GM19328 (cell line): ENCODE measurements around the gene IL20RB.
A peak's percentile ranks its signal among the peaks of the same experiment; 100 is the strongest.
"Not testable (repeated sequence)": the region's sequence is repeated elsewhere in the genome, so short reads cannot be mapped to it uniquely, and the experiment has no call there.

Experiments
- ATAC-seq: cut with Tn5 transposase; IDR thresholded peaks from one replicate; pipeline ENCODE4 v1.9.1; 2021; ENCODE audit warnings: mild to moderate bottlenecking, moderate library complexity; ENCODE audit not compliant: unreplicated experiment

IL20RB gene

GRCh38 chr3:136984837-136985236 lies 27.1 kb downstream of the IL20RB start:
- no peak for ATAC-seq

GRCh38 chr3:136987398-136987980 lies 29.7 kb downstream of the IL20RB start:
- not testable (repeated sequence) for ATAC-seq

- ATAC-seq, result no peak
Measured at GRCh38 chr3:136988651-136989050, 30.9 kb downstream of the IL20RB start.

DNA sequence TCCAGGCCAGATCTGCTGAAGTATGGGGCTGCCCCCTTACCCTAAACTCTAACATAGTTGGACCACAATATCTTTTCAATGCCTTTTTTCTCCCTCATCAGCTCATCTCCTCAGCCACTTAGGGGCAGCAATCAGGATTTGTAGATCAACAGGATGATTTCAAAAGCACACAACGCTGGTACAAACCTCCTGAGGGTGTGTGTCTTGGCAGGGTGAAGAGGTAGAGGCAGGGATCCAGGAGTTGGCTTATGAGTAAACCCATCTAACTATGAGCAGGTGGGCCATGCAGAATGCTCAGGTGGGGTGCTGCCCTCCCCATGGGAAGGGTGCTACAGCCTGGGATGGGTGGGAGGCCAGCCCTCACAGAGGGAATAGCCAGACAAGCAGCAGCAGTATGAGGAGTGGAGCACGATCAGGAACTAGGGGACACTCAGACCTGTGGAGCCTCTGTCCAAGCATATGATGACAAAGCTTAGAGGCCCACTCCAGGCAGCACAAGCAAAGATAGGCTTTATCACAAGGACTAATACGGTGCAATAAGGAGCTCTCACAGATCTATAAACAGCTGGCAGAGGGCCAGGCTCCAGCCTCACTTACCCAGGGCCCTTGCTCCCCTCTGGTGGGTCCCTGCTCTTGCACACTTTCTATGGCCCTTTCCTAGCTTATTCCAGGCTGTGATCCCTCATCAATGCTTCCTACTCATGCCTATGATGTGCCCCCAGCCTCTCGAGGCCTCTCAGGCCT lies 32.2 kb downstream of the IL20RB start:
- ATAC-seq, result no peak

DNA sequence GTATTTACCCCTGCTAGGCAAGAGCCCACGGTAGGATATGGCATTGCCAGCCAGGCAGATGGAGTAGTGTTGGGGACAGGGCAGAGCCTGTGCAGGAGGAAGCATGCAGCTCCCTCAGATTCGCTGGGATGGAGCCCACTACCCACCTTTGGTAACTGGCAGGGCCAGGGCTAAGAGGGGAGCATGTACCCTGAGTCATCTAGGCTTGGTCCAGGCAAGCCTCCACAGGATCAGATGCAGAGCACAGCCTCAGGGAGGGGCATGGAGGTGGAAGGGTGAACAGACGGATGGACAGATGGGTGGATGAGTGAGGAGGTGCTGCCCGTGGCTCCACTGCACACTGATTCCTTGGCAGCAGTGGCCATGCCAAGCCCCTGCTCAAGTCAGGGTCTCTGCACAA lies 33.0 kb downstream of the IL20RB start:
- ATAC-seq, result no peak

GRCh38 chr3:136992115-136992514 lies 34.3 kb downstream of the IL20RB start:
- no peak for ATAC-seq

GRCh38 chr3:136994772-136995516 lies 37.2 kb downstream of the IL20RB start:
- no peak for ATAC-seq

DNA sequence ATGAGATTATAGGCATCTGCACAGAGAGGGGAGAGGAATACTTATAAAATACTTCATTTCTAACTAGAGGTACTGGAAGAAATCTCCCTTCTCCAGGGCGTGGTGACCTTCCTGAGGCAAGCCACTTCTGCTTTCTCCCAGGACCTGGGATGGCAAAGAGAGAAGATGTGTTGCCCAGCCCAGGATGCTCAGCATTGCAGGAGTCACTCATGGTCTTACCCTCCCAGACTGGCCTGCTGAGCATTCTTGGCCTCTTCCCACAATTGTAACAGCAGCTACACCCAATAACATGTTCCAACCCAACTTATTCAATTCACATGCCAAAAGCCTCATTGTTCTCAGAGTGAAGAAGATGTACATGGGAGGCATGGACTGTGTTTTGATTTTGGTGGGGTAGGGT lies 37.9 kb downstream of the IL20RB start:
- no peak for ATAC-seq

- ATAC-seq, result no peak
Measured at GRCh38 chr3:137000039-137000438, 42.3 kb downstream of the IL20RB start.

- ATAC-seq, result not testable (repeated sequence)
Measured at GRCh38 chr3:137007376-137007775, 49.6 kb downstream of the IL20RB start.

DNA sequence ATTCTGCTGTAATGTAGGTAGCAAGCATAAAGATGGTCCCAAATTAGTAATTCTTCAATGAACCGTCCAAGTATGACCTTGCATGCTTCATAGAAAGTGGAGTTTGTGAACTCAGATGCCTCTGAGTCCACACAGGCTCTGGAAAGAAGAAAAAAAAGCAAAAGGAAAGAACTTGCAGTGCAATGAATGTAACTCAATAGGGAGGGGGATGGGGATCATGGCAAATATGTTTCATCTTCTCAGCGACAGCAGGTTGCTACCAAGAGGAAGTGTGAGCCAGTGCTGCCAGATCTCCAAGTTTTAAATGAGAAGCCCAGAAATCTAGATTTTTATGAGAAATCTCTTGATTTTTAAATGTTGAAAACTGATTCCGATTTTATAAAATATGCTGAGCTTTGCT lies 50.3 kb downstream of the IL20RB start:
- ATAC-seq, result no peak

DNA sequence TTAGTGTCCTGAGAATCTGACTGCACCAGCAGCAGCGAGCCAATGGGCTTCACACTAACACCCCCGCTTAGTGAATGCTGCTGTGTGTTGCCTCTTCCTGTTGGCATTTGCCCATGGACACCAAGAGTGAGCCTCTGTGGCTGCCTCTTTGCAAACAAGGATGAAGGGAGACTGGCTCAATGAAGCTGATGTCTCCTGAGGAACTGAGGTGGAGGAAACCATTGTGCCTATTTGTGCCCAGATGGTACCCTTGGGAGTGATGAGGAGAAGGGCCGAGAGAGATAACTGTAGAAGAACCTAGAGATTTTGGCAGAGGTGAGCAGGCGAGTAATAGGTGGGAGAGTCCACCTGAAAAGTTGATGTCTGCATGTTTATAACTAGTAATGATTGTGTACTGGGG lies 51.2 kb downstream of the IL20RB start:
- no peak for ATAC-seq

DNA sequence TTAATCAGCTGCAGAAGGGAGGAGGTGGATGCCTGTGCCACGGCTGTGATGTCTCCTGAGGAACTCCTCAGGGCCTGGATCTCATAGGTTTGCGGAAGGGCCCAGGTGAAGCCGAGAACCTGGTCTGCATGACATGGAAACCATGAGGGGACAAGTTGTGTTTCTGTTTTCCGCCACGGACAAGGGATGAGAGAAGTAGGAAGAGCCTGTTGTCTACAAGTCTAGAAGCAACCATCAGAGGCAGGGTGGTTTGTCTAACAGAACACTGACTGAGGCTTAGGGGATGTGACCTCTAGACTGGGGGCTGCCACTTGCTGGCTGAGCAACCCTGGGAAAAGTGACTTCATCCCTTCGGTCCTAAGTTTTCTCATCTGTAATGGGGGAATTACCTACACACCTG lies 52.4 kb downstream of the IL20RB start:
- ATAC-seq, result no peak

GRCh38 chr3:137011153-137011552 lies 53.4 kb downstream of the IL20RB start:
- ATAC-seq, result no peak

DNA sequence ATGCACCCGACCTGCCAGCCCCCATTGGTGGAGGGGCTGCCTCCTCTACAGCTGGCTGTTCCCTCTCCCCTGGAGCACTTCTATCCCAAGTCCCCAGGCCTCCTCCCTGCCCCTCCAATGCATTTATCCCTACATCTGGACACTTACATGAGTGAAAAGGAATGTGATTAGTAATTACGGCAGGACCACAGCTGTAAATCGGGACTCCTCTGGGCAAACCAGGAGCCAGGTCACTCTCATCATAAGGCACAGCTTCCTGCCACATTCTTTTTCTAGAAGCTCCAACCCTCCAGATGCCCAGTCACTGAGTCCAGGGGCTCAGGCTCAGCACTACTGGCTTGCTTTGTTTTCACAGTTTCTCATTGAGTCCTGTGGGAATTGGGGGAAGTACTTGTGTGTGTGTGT lies 54.3 kb downstream of the IL20RB start:
- no peak for ATAC-seq

GRCh38 chr3:137013951-137014688 lies 56.3 kb downstream of the IL20RB start:
- ATAC-seq, result peak; percentile 61

GRCh38 chr3:137017316-137017715 lies 59.5 kb downstream of the IL20RB start:
- ATAC-seq, result not testable (repeated sequence)

GRCh38 chr3:137020315-137020714 lies 62.5 kb downstream of the IL20RB start:
- ATAC-seq, result no peak

DNA sequence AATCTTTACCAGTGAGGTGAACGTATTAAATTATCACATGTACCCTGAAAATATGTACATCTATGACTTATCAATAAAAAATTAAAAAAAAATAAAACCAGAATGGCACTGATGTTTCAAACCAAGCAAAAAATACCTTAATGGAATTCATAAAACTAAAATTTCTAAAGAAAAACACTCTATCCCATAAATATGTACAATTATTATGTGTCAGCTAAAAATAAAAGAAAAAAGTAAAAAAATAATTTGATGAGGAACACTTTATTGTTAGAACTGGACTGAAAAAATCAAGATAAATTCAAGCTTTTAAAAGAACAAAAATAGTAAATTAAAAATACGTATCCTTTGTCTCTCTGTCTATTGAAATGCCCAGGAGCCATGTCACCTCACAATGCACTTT lies 63.1 kb downstream of the IL20RB start:
- ATAC-seq, result no peak

DNA sequence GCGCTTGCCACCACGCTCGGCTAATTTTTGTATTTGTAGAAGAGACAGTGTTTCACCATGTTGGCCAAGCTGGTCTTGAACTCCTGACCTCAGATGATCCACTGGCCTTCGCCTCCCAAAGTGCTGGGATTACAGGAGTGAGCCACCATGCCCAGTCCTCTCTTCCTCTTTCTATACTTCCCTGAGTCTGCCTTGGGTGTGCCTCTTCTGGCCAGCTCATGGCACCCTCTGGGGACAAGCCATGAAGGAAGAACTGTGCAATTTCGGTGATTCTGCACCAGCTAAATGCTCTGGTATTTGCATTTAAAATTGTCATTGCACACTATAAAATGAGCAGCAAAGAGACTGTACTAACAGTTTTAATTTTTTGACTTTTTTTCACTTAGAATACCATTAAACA lies 66.6 kb downstream of the IL20RB start:
- no peak for ATAC-seq

DNA sequence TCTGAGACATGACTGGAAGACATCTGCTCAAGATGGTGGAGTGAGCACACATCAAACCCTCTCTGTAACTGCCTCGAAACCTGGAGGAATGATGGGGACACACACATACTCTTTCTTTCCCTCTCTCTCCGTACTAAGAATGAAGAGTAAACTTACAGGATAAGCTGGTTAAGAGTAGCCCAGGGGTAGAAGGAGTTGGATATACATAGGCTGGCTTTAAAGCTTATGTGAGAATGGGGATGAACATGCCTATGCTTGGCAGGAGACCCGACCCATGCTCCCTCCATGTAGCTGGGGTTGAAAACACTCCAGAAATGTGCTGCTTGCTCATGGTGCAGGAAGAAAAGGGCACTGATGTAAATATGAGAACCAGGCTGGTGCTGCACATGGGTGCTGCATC lies 68.9 kb downstream of the IL20RB start:
- ATAC-seq, result no peak
